Erythroblast (primary cell): ENCODE measurements around the gene TNFSF12.

ENCODE experiments used
- GATA1 ChIP-seq: IDR thresholded peaks from 2 replicates; pipeline ENCODE4 v1.6.1; 2011; ENCODE audit warnings: low read depth, mild to moderate bottlenecking, control low read depth, low read length, moderate library complexity
- POLR2A ChIP-seq: IDR thresholded peaks from 2 replicates; pipeline ENCODE4 v1.6.1; 2011; ENCODE audit warnings: mild to moderate bottlenecking, low read length

DNA sequence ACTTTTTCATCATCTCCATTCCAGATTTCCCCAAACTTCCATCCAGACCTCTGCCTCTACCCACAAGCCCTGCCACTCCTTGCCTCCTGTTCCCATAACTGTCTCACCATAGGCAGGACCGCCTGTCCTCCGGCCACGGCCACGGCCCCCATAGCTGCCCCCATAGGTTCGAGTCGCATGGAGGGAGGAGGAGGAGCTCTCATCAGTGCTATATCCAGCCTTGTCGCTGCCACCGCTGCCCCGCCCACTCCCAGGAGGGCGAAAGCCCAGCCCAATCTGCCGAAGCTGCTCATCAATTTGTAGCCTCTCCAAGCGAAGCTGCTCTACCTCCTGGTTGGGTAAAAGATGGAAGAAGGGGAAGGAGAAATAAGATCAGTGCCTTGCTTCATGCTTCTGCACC lies 44.4 kb downstream of the TNFSF12 start:
- TF ChIP-seq POLR2A = no peak
- no peak for TF ChIP-seq GATA1
